ENCODE results near the gene CKMT2.

CKMT2 gene

GRCh38 chr5:81219389-81219788, 13.7 kb upstream of the CKMT2 start:
- no peak for DNase-seq

- no peak for DNase-seq
Observed at GRCh38 chr5:81222285-81222684, 10.8 kb upstream of the CKMT2 start.

- no peak for DNase-seq
Observed at GRCh38 chr5:81225463-81225862, 7.7 kb upstream of the CKMT2 start.

- DNase-seq = no peak
Observed at GRCh38 chr5:81226286-81226685, 6.8 kb upstream of the CKMT2 start.

GRCh38 chr5:81226949-81227348, 6.2 kb upstream of the CKMT2 start:
- no peak for DNase-seq

GRCh38 chr5:81228084-81228483, 5.0 kb upstream of the CKMT2 start:
- DNase-seq = no peak

GRCh38 chr5:81230416-81230815, 2.7 kb upstream of the CKMT2 start:
- DNase-seq = no peak

GRCh38 chr5:81232464-81233079, 550 bp upstream of the CKMT2 start:
- no peak for DNase-seq

GRCh38 chr5:81234299-81234698, 1.2 kb downstream of the CKMT2 start:
- DNase-seq = no peak

- DNase-seq = no peak
Observed at GRCh38 chr5:81234801-81235200, 1.7 kb downstream of the CKMT2 start.

- DNase-seq = no peak
Observed at GRCh38 chr5:81235287-81236072, 2.4 kb downstream of the CKMT2 start.

GRCh38 chr5:81238460-81238859, 5.3 kb downstream of the CKMT2 start:
- no peak for DNase-seq

GRCh38 chr5:81239613-81240012, 6.5 kb downstream of the CKMT2 start:
- DNase-seq = no peak

- no peak for DNase-seq
Observed at GRCh38 chr5:81241001-81241400, 7.9 kb downstream of the CKMT2 start.

- DNase-seq = no peak
Observed at GRCh38 chr5:81241961-81242648, 9.0 kb downstream of the CKMT2 start.

- no peak for DNase-seq
Observed at GRCh38 chr5:81242906-81243436, 9.8 kb downstream of the CKMT2 start.

- DNase-seq = no peak
Observed at GRCh38 chr5:81244451-81244850, 11.3 kb downstream of the CKMT2 start.

GRCh38 chr5:81245871-81246235, 12.7 kb downstream of the CKMT2 start:
- DNase-seq = no peak

- no peak for DNase-seq
Observed at GRCh38 chr5:81246697-81247096, 13.6 kb downstream of the CKMT2 start.

GRCh38 chr5:81247441-81247972, 14.4 kb downstream of the CKMT2 start:
- no peak for DNase-seq

GRCh38 chr5:81249240-81249639, 16.1 kb downstream of the CKMT2 start:
- no peak for DNase-seq

- DNase-seq = no peak
Observed at GRCh38 chr5:81250004-81250403, 16.9 kb downstream of the CKMT2 start.

GRCh38 chr5:81251922-81252321, 18.8 kb downstream of the CKMT2 start:
- no peak for DNase-seq

- DNase-seq = no peak
Observed at GRCh38 chr5:81252904-81253303, 19.8 kb downstream of the CKMT2 start.

Data from CD4-positive, alpha-beta T cell treated with Interferon gamma for 1 hour (primary cell).